B cell (primary cell): ENCODE results near the gene TMEM129. TPM values are rescaled to one million over a fixed set of nuclear protein-coding genes. Genes with fewer than 3 reads are reported as not detected.

Experiments
- ATAC-seq: fragments of 200-7000 bp; cut with Tn5 transposase; one replicate; pipeline ENCODE4 v1.10.0; 2021; ENCODE audit warnings: low read depth, mild to moderate bottlenecking, moderate number of reproducible peaks, moderate library complexity
- CTCF ChIA-PET: fragments of 350-600 bp; sonication (Branson Sonifier 250); formaldehyde crosslinking; loops from one replicate; lab custom pipeline; 2021; ENCODE audit warnings: antibody characterized with exemption, inconsistent platforms; lab: Charles Lee
- POLR2A ChIA-PET: fragments of 350-600 bp; sonication (Branson Sonifier 250); formaldehyde crosslinking; loops from one replicate; lab custom pipeline; 2021; ENCODE audit warnings: antibody characterized with exemption; lab: Charles Lee
- DNase-seq: peaks from one replicate; pipeline ENCODE4 v3.0.0; 2013
- H2AFZ ChIP-seq: 2 replicates; pipeline ENCODE4 v1.6.1; 2012; ENCODE audit warnings: mild to moderate bottlenecking, low read depth, low read length; ENCODE audit not compliant: insufficient read depth, poor library complexity, severe bottlenecking
- H3K27ac ChIP-seq, 2 donors: 1 replicate in 1 of 2; 2 replicates in 1 of 2; pipeline ENCODE4 v1.5.1; 2012 to 2013; ENCODE audit warnings: low read length in 2 of 2, mild to moderate bottlenecking in 2 of 2, moderate library complexity in 1 of 2
- H3K27me3 ChIP-seq, 4 experiments: fragments of 200-600 bp in 1 of 4; sonication (generic) in 1 of 4; replicated peaks in 1 of 4; 1 replicate in 2 of 4; 2 replicates in 2 of 4; pipeline versions ENCODE4 v1.6.1 to v1.7.0; 2013 to 2016; ENCODE audit warnings: low read length in 3 of 4, mild to moderate bottlenecking in 2 of 4, mixed read lengths in 1 of 4, moderate library complexity in 1 of 4; ENCODE audit not compliant: insufficient read depth in 4 of 4, control insufficient read depth in 3 of 4; ENCODE audit errors: control extremely low read depth in 1 of 4
- H3K36me3 ChIP-seq, 2 experiments: replicated peaks in 1 of 2; 1 replicate in 1 of 2; 2 replicates in 1 of 2; pipeline versions ENCODE4 v1.6.1 to v1.7.1; 2013; ENCODE audit warnings: low read length in 1 of 2; ENCODE audit not compliant: insufficient read depth in 2 of 2, control insufficient read depth in 1 of 2; ENCODE audit errors: control extremely low read depth in 1 of 2, extremely low read depth in 1 of 2
- H3K4me1 ChIP-seq, 2 donors: fragments of 200-600 bp in 1 of 2; sonication (generic) in 1 of 2; 1 replicate in 1 of 2; 2 replicates in 1 of 2; pipeline versions ENCODE4 v1.5.1 to v1.6.1; 2013 to 2017; ENCODE audit warnings: low read length in 2 of 2; ENCODE audit not compliant: control insufficient read depth in 2 of 2, insufficient read depth in 2 of 2
- H3K4me2 ChIP-seq: replicated peaks from 2 replicates; pipeline ENCODE3; 2012; ENCODE audit warnings: mild to moderate bottlenecking, low read depth, low read length; ENCODE audit not compliant: poor library complexity, severe bottlenecking
- H3K4me3 ChIP-seq, 5 experiments: fragments of 200-600 bp in 1 of 5; sonication (generic) in 1 of 5; 1 replicate in 3 of 5; 2 replicates in 2 of 5; pipeline versions ENCODE4 v1.5.1 to v1.7.0; 2011 to 2016; ENCODE audit warnings: low read length in 4 of 5, mild to moderate bottlenecking in 4 of 5, low read depth in 2 of 5, control low read depth in 1 of 5, moderate library complexity in 1 of 5; ENCODE audit not compliant: insufficient read depth in 1 of 5; ENCODE audit errors: control extremely low read depth in 1 of 5, extremely low read depth in 1 of 5
- H3K79me2 ChIP-seq: fragments of 200-600 bp; sonication (generic); one replicate; pipeline ENCODE4 v1.6.0; 2016; ENCODE audit warnings: low read length; ENCODE audit not compliant: control insufficient read depth, insufficient read depth
- H3K9ac ChIP-seq: fragments of 200-600 bp; sonication (generic); 2 replicates; pipeline ENCODE4 v1.6.1; 2017; ENCODE audit warnings: mild to moderate bottlenecking, low read length, moderate library complexity
- H3K9me3 ChIP-seq, 3 donors: one replicate each; pipeline versions ENCODE4 v1.6.1 to v1.7.1; 2013; ENCODE audit warnings: low read length in 2 of 3; ENCODE audit not compliant: control insufficient read depth in 2 of 3, insufficient read depth in 1 of 3; ENCODE audit errors: control extremely low read depth in 1 of 3
- H4K20me1 ChIP-seq: 2 replicates; pipeline ENCODE4 v1.6.0; 2012; ENCODE audit warnings: mild to moderate bottlenecking, low read length; ENCODE audit not compliant: insufficient read depth, control insufficient read depth, poor library complexity, severe bottlenecking
- H3K27ac Mint-ChIP-seq: one replicate; pipeline ENCODE4 v1.8.0; 2021; ENCODE audit warnings: mixed read lengths
- H3K27me3 Mint-ChIP-seq: one replicate; pipeline ENCODE4 v1.8.0; 2021; ENCODE audit warnings: mixed read lengths
- H3K4me1 Mint-ChIP-seq: one replicate; pipeline ENCODE4 v1.8.0; 2021; ENCODE audit warnings: mixed read lengths
- H3K4me3 Mint-ChIP-seq: one replicate; pipeline ENCODE4 v1.8.0; 2021; ENCODE audit warnings: mixed read lengths
- H3K9me3 Mint-ChIP-seq: one replicate; pipeline ENCODE4 v1.8.0; 2022; ENCODE audit warnings: mixed read lengths; ENCODE audit not compliant: insufficient read depth
- EZH2 ChIP-seq: IDR thresholded peaks from 2 replicates; pipeline ENCODE4 v1.6.1; 2012; ENCODE audit warnings: borderline replicate concordance, low read depth, mild to moderate bottlenecking, moderate library complexity, low read length; ENCODE audit not compliant: insufficient read depth, poor library complexity, severe bottlenecking
- WGBS: methylation state at CpG from one replicate; pipeline ENCODE4 v1.1.5; 2013; ENCODE audit warnings: missing lambda C conversion rate; ENCODE audit not compliant: insufficient coverage; 5-methylcytosine and 5-hydroxymethylcytosine counted together
- intact Hi-C: fragments of 100-400 bp; cut with micrococcal nuclease; formaldehyde crosslinking; loops from one replicate; pipeline ENCODE4 v1.10.0; 2022
- polyA plus RNA-seq: library from polyadenylated mRNA; depleted of rRNA; stranded (reverse); fragments of >200 nt; gene quantifications from 2 replicates; pipeline ENCODE4 v1.2.3, GENCODE V29; 2012
- total RNA-seq, 2 donors: library from RNA; stranded (reverse); fragments of 120-200 nt in 1 of 2; gene quantifications; 1 replicate in 1 of 2; 2 replicates in 1 of 2; pipeline versions ENCODE4 v1.2.3 to v1.2.4, GENCODE V29; 2013 to 2022
- TF ChIP-seq, protein P1 (sequence below): fragments of 200-600 bp; IDR thresholded peaks from one replicate; pipeline ENCODE4 v1.8.0; 2022; ENCODE audit warnings: antibody characterized with exemption, mild to moderate bottlenecking

The TMEM129 gene
- total and polyA plus RNA-seq, 2 donors (not counting 1 experiment from before 2014, with no cell fraction given) = 41.0 to 76.5 TPM

DNA sequence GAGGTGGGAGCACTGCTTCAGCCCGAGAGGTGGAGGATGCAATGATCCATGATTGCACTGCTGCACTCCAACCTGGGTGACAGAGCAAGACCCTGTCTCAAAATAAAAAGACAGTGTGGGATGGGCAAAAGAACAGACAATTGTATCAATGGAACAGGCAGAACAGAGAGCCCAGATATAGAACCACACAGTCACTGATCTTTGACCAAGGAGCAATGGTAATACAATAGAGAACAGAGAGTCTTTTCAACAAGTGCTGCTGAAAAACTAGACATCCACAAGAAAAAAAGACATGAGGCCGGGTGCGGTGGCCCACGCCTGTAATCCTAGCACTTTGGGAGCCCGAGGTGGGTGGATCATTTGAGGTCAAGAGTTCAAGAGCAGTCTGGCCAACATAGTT, 42.9 kb downstream of the TMEM129 start:
- Histone ChIP-seq H3K79me2 (peaks cover 5% of the 10 kb centered on the region), H3K4me2 (no peak overlapping the region), H3K27me3 (no peaks in the 10 kb centered on the region), H3K27ac (no peak overlapping the region), H3K4me1 (peaks cover 5 to 6% of the 10 kb centered on the region in 2 donors), H3K4me3 (no peak overlapping the region), H3K36me3 (no peaks in the 10 kb centered on the region), H4K20me1 (no peaks in the 10 kb centered on the region), H3K9me3 (peaks cover 0 to 3% (median 0%) of the 10 kb centered on the region in 3 donors), H2AFZ (no peak overlapping the region), H3K9ac (no peak overlapping the region)
- Mint-ChIP-seq H3K4me1 (peaks cover 6% of the 10 kb centered on the region), H3K4me3 (no peak overlapping the region), H3K9me3 (no peaks in the 10 kb centered on the region), H3K27ac (no peak overlapping the region), H3K27me3 (no peaks in the 10 kb centered on the region)
- intact Hi-C loops = no loop called here
- TF ChIP-seq EZH2 = no peak
- ChIA-PET CTCF (no interaction called here), POLR2A (no interaction called here)
- 97% methylated on average over 5 of the region's 5 CpGs for WGBS
- ATAC-seq = no peak
- no peak for DNase-seq

DNA sequence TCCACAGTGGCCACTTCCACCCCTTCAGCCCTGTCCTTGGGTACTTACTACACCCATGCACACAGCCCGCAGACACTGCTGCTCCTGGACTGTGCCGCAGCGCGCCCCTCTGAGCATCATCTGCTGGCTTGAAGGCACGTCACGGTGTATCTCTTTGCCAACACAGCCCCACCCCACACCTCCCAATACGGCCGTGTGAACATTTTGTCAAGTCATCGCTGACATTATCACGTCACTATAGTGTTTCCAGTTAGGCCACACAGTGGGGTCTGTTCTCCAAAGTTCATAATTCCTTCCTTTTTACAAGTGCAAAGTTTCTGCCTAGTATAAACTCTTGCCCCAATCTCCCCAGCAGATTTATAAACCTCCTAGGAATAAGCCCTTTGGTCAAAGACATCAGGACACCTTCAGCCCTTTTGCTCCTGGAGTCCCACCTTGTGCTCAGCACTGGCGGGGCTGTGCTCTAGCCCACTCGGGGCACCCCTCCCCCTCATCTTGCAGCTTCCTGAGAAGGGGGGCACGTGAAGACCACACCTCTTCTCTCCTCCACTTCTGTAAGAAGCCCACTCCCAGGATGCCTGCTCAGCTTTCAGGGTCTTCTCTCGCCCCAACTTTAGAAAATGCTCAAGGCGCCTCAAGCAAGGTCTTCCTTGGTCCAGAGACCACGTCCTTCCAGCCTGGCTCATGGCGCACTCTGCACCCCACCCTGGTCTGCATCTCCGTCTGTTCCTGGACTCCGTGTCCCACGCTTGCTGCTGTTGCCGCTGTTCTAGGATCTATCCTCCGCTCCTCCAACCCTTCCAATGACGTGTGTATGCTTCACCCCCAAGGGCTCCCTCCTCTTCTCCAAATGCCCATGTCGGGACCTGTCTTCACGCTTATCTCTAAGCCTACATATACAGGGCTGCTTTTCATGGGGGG, 44.3 kb downstream of the TMEM129 start:
- Histone ChIP-seq H3K27ac (no peak overlapping the region), H3K36me3 (no peaks in the 10 kb centered on the region), H2AFZ (no peak overlapping the region), H3K4me2 (no peak overlapping the region), H4K20me1 (no peaks in the 10 kb centered on the region), H3K27me3 (no peaks in the 10 kb centered on the region), H3K4me1 (no peaks in the 10 kb centered on the region), H3K4me3 (no peak overlapping the region), H3K79me2 (peaks cover 5% of the 10 kb centered on the region), H3K9ac (no peak overlapping the region), H3K9me3 (peaks cover 0 to 3% (median 0%) of the 10 kb centered on the region in 3 donors)
- no peak overlapping the region for H3K4me3 Mint-ChIP-seq
- DNase-seq = no peak
- no peaks in the 10 kb centered on the region for H3K9me3 Mint-ChIP-seq
- H3K27ac Mint-ChIP-seq = no peak overlapping the region
- ChIA-PET CTCF (interaction anchor here (1.8 kb wide), 1 partner anchor 16 kb away, joined by 6 read pairs; no protein-coding TSS in a partner anchor), POLR2A (no interaction called here)
- 80% methylated on average over 21 of the region's 25 CpGs for WGBS
- no peaks in the 10 kb centered on the region for H3K27me3 Mint-ChIP-seq
- intact Hi-C loops = no loop called here
- TF ChIP-seq EZH2 = no peak
- TF ChIP-seq, protein P1, sequence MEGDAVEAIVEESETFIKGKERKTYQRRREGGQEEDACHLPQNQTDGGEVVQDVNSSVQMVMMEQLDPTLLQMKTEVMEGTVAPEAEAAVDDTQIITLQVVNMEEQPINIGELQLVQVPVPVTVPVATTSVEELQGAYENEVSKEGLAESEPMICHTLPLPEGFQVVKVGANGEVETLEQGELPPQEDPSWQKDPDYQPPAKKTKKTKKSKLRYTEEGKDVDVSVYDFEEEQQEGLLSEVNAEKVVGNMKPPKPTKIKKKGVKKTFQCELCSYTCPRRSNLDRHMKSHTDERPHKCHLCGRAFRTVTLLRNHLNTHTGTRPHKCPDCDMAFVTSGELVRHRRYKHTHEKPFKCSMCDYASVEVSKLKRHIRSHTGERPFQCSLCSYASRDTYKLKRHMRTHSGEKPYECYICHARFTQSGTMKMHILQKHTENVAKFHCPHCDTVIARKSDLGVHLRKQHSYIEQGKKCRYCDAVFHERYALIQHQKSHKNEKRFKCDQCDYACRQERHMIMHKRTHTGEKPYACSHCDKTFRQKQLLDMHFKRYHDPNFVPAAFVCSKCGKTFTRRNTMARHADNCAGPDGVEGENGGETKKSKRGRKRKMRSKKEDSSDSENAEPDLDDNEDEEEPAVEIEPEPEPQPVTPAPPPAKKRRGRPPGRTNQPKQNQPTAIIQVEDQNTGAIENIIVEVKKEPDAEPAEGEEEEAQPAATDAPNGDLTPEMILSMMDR = no peak
- no peaks in the 10 kb centered on the region for H3K4me1 Mint-ChIP-seq
- no peak for ATAC-seq
